ENCODE data around the gene DTHD1. TPM values are rescaled to one million over a fixed set of nuclear protein-coding genes. Genes with fewer than 3 reads are reported as not detected.

DTHD1 gene
- total and polyA plus RNA-seq, 7 donors, result under 0.01 to 0.27 (median 0.21) TPM; not detected in 3

- peaks cover 0 to 9% (median 0%) of the 10 kb centered on the region in 4 donors for H3K9me3 ChIP-seq
- no peaks in the 10 kb centered on the region for H3K27me3 ChIP-seq
- no peak overlapping the region for H3K27ac ChIP-seq
- H3K4me1 ChIP-seq, result no peaks in the 10 kb centered on the region
- intact Hi-C loops (cut with DNase I), result no loop called here
- no peak overlapping the region for H3K4me3 ChIP-seq
- no peaks in the 10 kb centered on the region for H3K36me3 ChIP-seq
- TF ChIP-seq POLR2A (IDR thresholded peaks at IDR 0.05) (no peak), EP300 (IDR thresholded peaks at IDR 0.05) (no peak), POLR2AphosphoS5 (IDR thresholded peaks at IDR 0.05) (no peak), CTCF (IDR thresholded peaks at IDR 0.05) (no peak)
- 93 to 95% methylated on average over 40 of the region's 40 CpGs for WGBS, 2 donors
- peak; percentile 44 for DNase-seq
Measured at GRCh38 chr4:36374836-36375511, 93.6 kb downstream of the DTHD1 start.

- intact Hi-C loops (cut with DNase I), result no loop called here
- Histone ChIP-seq H3K27ac (no peak overlapping the region), H3K27me3 (no peaks in the 10 kb centered on the region), H3K4me1 (no peaks in the 10 kb centered on the region), H3K4me3 (no peak overlapping the region), H3K36me3 (no peaks in the 10 kb centered on the region), H3K9me3 (no peaks in the 10 kb centered on the region)
- TF ChIP-seq POLR2A (IDR thresholded peaks at IDR 0.05) (no peak), CTCF (IDR thresholded peaks at IDR 0.05) (no peak), POLR2AphosphoS5 (IDR thresholded peaks at IDR 0.05) (no peak), EP300 (IDR thresholded peaks at IDR 0.05) (no peak)
- 21 to 22% methylated on average over 5 of the region's 5 CpGs for WGBS, 2 donors
- DNase-seq, result no peak
Measured at GRCh38 chr4:36385951-36386571, 104.6 kb downstream of the DTHD1 start.

- Histone ChIP-seq H3K9me3 (no peaks in the 10 kb centered on the region), H3K4me3 (no peak overlapping the region), H3K27ac (no peak overlapping the region), H3K4me1 (no peaks in the 10 kb centered on the region), H3K27me3 (no peaks in the 10 kb centered on the region), H3K36me3 (no peaks in the 10 kb centered on the region)
- intact Hi-C loops (cut with DNase I), result no loop called here
- no peak for TF ChIP-seq EP300 (IDR thresholded peaks at IDR 0.05)
- TF ChIP-seq POLR2A (IDR thresholded peaks at IDR 0.05), result no peak
- no peak for TF ChIP-seq CTCF (IDR thresholded peaks at IDR 0.05)
- TF ChIP-seq POLR2AphosphoS5 (IDR thresholded peaks at IDR 0.05), result no peak
- DNase-seq, result no peak
Measured at GRCh38 chr4:36386691-36387090, 105.3 kb downstream of the DTHD1 start.

GRCh38 chr4:36388710-36389109 is 107.3 kb downstream of the DTHD1 start:
- H3K4me3 ChIP-seq, result no peak overlapping the region
- H3K27ac ChIP-seq, result no peak overlapping the region
- WGBS, 2 donors, result 82 to 87% methylated on average over 5 of the region's 5 CpGs
- TF ChIP-seq POLR2AphosphoS5 (IDR thresholded peaks at IDR 0.05) (no peak), POLR2A (IDR thresholded peaks at IDR 0.05) (no peak), CTCF (IDR thresholded peaks at IDR 0.05) (no peak), EP300 (IDR thresholded peaks at IDR 0.05) (no peak)
- DNase-seq, result no peak
- H3K4me1 ChIP-seq, result no peaks in the 10 kb centered on the region
- H3K27me3 ChIP-seq, result no peaks in the 10 kb centered on the region
- no peaks in the 10 kb centered on the region for H3K36me3 ChIP-seq
- H3K9me3 ChIP-seq, result no peaks in the 10 kb centered on the region
- intact Hi-C loops (cut with DNase I), result no loop called here

Measured in sigmoid colon (tissue), 7 donors.